NT2/D1 (cell line): ENCODE results near the gene ZFYVE19.

Experiments
- DNase-seq: peaks from one replicate; pipeline ENCODE4 v3.0.0-alpha.2; 2011; ENCODE audit warnings: low read depth, low spot score
- H3K27me3 ChIP-seq: 2 replicates; pipeline ENCODE4 v1.6.0; 2011; ENCODE audit warnings: mild to moderate bottlenecking; ENCODE audit not compliant: insufficient read length, insufficient read depth
- H3K36me3 ChIP-seq: 2 replicates; pipeline ENCODE4 v1.6.1; 2011; ENCODE audit warnings: mild to moderate bottlenecking, low read length, mixed read lengths; ENCODE audit not compliant: insufficient read depth, insufficient read length
- H3K4me1 ChIP-seq: 2 replicates; pipeline ENCODE4 v1.5.1; 2011; ENCODE audit not compliant: insufficient read depth, insufficient read length
- H3K4me3 ChIP-seq: 2 replicates; pipeline ENCODE4 v1.5.1; 2011; ENCODE audit warnings: low read depth; ENCODE audit not compliant: insufficient read length
- H3K9ac ChIP-seq: 2 replicates; pipeline ENCODE4 v1.6.0; 2011; ENCODE audit warnings: low read depth; ENCODE audit not compliant: insufficient read length
- H3K9me3 ChIP-seq: 2 replicates; pipeline ENCODE4 v1.5.1; 2011; ENCODE audit warnings: mild to moderate bottlenecking, low read length; ENCODE audit not compliant: insufficient read depth
- SUZ12 ChIP-seq: IDR thresholded peaks from 2 replicates; pipeline ENCODE4 v1.6.1; 2011; ENCODE audit not compliant: insufficient read length, insufficient read depth; ENCODE audit errors: extremely low read depth
- YY1 ChIP-seq: IDR thresholded peaks from 2 replicates; pipeline ENCODE4 v1.6.1; 2011; ENCODE audit not compliant: insufficient read length, insufficient read depth
- ZNF274 ChIP-seq: IDR thresholded peaks from 2 replicates; pipeline ENCODE4 v1.6.1; 2011; ENCODE audit warnings: mild to moderate bottlenecking, low read depth, low read length

Gene ZFYVE19

DNA sequence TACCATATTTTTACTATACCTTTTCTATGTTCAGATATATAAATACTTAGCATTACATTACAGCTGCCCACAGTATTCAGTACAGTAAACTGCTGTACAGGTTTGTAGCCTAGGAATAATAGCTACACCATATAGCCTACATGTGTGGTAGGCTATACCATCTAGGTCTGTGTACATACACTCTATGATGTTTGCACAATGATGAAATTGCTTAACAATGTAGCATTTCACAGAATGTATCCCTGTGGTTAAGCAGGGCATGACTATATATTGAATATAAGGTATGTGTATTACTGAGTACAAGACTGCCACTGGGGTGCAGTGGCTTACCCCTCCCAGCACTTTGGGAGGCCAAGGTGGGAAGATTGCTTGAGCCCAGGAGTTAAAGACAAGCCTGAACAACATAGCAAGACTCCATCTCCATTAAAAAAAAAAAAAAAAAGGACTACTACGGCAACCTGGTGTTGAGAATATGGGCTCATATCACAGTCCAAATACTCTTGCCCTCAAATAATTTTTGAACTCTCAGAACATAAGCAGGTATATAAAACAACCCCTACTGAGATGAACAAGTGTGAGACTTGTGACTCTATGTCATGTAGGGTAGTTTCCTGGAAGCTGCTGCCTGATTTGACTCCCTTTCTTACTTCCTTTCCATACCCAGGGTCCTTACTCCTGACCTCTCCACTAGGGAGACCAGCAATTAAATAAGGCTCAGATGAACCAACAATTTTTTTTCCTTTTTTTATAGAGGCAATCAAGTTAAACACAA, 16.9 kb downstream of the ZFYVE19 start:
- Histone ChIP-seq H3K36me3 (no peaks in the 10 kb centered on the region), H3K9ac (no peak overlapping the region), H3K27me3 (no peaks in the 10 kb centered on the region), H3K4me3 (no peak overlapping the region), H3K9me3 (no peaks in the 10 kb centered on the region), H3K4me1 (no peaks in the 10 kb centered on the region)
- no peak for TF ChIP-seq SUZ12
- TF ChIP-seq ZNF274: no peak
- TF ChIP-seq YY1: no peak
- DNase-seq: no peak

DNA sequence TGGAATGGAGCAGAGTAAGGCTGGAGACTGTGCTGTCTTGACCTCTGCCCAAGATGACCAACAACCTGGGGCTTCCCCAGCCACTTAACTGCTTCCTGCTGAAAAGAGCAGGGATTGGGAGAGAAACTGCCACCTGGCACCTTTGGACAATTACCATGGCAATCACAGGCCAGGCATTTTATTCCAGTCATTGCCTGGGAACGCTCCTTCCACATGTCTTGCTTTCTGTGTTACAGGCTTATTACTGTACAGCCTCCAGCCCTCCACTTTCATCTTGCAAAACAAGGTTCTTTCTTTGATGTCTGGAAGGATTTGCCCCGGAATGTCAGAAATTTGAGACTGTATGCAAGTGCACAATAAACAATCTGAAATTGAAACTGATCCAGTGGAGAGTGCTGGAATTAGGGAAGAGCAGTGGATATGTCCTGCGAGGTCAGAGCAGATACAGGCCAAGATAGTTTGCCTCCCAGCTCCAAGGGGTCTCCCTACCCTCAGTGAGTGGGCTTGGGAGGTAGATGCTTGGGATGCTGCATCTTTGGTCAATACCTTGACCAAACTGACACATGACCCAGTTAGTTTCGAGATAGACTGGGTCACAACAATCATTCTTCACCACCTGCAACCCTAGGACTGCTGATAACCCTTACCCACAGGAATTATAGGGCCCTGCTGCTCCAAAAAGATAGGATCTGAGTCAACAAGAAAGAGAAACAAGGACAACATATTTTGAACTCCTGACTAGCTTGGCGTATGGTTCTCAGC, 19.0 kb downstream of the ZFYVE19 start:
- TF ChIP-seq SUZ12 (no peak), YY1 (no peak), ZNF274 (no peak)
- no peaks in the 10 kb centered on the region for H3K27me3 ChIP-seq
- H3K36me3 ChIP-seq: no peaks in the 10 kb centered on the region
- H3K4me3 ChIP-seq: no peak overlapping the region
- H3K4me1 ChIP-seq: no peaks in the 10 kb centered on the region
- no peaks in the 10 kb centered on the region for H3K9me3 ChIP-seq
- no peak overlapping the region for H3K9ac ChIP-seq
- no peak for DNase-seq

DNA sequence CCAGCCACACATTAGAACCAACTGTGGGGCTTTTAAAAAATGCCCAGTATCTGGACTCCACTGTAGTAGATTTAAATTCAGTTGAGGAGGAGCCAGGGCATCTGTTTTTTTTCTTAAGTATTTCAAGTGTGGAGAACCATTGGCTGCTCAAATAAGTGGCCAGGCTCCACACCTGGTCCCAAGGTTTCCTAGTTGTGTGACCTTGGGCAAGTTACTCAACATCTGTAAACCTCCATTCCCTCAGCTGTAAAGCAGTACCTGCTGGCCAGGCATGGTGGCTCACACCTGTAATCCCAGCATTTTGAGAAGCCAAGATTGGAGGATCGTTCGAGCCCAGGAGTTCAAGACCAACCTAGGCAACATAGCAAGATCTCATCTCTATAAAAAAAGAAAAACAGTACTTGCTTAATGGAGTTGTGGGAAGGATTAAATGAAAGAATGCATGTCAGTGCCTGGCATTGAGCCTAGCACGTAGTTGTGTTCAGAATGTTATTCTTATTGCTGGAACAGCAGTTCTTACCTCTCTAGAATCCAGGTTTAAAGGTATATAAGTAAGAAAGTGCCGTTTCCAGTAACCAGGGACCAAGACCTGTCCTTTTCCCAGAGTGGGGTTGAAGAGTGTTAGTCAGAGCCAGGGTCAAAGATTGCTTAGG, 19.7 kb downstream of the ZFYVE19 start:
- H3K4me3 ChIP-seq: no peak overlapping the region
- H3K36me3 ChIP-seq: no peaks in the 10 kb centered on the region
- no peaks in the 10 kb centered on the region for H3K27me3 ChIP-seq
- H3K4me1 ChIP-seq: no peaks in the 10 kb centered on the region
- TF ChIP-seq YY1 (no peak), SUZ12 (no peak), ZNF274 (no peak)
- no peak overlapping the region for H3K9ac ChIP-seq
- H3K9me3 ChIP-seq: no peaks in the 10 kb centered on the region
- no peak for DNase-seq

DNA sequence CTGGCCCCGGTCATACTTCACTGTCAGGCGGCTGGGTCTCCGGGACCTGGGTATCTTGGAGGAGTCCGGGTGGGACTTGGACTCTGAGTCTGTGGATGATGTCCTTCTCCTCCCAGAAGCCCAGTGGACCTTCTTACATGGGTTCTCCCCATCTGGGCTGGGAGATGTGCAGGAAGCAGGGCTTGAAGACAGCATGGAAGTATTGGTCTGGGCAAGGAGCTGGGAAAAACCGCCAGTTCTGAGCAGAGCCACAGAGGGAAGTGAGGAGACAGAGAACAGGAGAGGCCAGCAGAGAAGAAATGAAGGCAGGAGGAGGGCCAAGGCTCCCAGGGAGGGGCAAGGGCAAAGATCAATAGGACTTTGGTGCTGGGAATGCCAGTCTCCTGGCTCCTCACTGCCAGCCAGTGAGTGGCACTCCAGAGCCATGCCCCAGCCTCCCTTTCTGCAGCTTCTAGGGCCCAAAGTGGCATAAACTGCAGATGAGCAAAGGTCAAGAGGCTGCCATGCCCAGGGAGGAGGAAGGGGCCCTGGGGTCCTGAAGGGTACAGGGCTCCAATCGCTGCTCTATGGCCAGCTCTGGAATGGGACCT, 21.7 kb downstream of the ZFYVE19 start, which contains the start of gene PPP1R14D:
Gene PPP1R14D, minus strand, starts transcription at position 262 of the 590 bp plus-strand sequence. Its CDS starts 67 bp downstream, at position 195.
- H3K27me3 ChIP-seq: no peaks in the 10 kb centered on the region
- H3K4me3 ChIP-seq: no peak within 1 kb of the TSS
- TF ChIP-seq YY1 (no peak), SUZ12 (no peak), ZNF274 (no peak)
- no peak for DNase-seq
- H3K9ac ChIP-seq: no peak within 1 kb of the TSS
- H3K9me3 ChIP-seq: no peaks in the 10 kb centered on the region
- no peaks in the 10 kb centered on the region for H3K4me1 ChIP-seq
- H3K36me3 ChIP-seq: no peaks in the 10 kb centered on the region

DNA sequence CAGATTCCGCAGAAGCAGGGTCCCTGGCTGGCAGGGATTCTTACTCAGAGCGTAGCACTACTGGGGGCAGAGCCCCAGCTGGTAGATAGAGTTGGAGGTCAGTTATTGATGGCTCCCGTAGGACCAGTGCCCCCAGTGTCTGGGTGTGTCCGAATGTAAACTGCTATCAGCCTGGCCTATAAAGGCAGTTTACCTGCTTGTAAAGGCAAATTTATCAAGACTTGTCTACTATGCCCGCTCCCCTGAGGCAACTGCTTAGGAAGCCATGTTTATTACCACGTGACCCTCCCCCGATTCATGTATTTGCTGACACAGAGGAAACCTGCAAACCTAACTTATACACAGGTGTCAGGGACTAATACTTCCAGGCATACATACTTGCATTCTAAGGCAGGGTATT, 22.2 kb downstream of the ZFYVE19 start:
- Histone ChIP-seq H3K27me3 (no peaks in the 10 kb centered on the region), H3K9me3 (no peaks in the 10 kb centered on the region), H3K4me1 (no peaks in the 10 kb centered on the region), H3K9ac (no peak overlapping the region), H3K4me3 (no peak overlapping the region), H3K36me3 (no peaks in the 10 kb centered on the region)
- TF ChIP-seq ZNF274: no peak
- TF ChIP-seq SUZ12: no peak
- no peak for TF ChIP-seq YY1
- DNase-seq: no peak

DNA sequence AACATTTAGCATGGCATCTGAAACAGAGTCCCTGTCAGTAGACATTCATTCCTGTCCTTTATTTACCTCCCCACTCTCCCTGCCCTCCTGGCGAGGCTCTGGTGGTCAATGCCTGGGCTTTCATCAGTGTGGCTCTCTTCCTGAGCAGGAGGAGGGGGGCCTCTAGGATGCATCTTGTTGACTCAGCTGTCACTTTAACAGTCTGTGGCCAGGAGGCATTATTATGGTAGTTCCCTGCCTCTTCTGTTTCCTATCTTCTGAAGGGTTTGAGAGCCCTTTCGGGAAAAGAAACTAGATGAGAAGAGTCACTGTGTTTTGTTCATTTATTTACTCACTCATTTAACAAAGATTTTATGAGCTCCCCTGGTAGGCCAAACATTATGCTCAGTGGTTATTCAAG, 24.0 kb downstream of the ZFYVE19 start:
- DNase-seq: no peak
- Histone ChIP-seq H3K9ac (no peak overlapping the region), H3K4me3 (no peak overlapping the region), H3K27me3 (no peaks in the 10 kb centered on the region), H3K36me3 (no peaks in the 10 kb centered on the region), H3K4me1 (no peaks in the 10 kb centered on the region), H3K9me3 (no peaks in the 10 kb centered on the region)
- TF ChIP-seq YY1 (no peak), ZNF274 (no peak), SUZ12 (no peak)

DNA sequence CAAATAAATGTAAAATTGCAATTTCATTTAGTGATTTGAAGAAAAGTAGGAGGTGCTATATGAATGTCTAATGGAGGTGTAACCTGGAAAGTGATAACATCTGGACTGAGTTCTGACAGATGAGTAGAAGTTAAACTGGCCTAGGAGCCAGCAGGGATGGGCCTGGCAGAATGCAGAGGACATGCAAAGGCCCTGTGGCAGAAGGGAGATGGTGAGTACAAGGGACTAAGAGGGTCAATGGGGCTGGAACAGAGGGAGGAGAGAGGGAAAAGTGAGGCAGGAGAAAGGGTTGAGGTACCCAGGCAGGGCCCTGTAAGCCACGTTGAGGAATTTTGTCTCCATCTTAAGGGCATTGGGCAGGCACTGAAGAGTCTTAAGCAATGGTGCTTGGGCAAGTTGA, 25.0 kb downstream of the ZFYVE19 start:
- Histone ChIP-seq H3K9ac (no peak overlapping the region), H3K4me1 (no peaks in the 10 kb centered on the region), H3K9me3 (no peaks in the 10 kb centered on the region), H3K36me3 (no peaks in the 10 kb centered on the region), H3K27me3 (no peaks in the 10 kb centered on the region), H3K4me3 (no peak overlapping the region)
- DNase-seq: no peak
- TF ChIP-seq ZNF274 (no peak), YY1 (no peak), SUZ12 (no peak)
